WI38 (cell line): ENCODE data around the gene GLT1D1.

ENCODE experiments used
- H3K4me3 ChIP-seq: 2 replicates; pipeline ENCODE4 v1.5.1; 2011; ENCODE audit warnings: low read depth, mild to moderate bottlenecking, control low read depth, low read length
- TF ChIP-seq, protein P1 (sequence below): IDR thresholded peaks from 2 replicates; pipeline ENCODE4 v1.5.1; 2012; ENCODE audit warnings: low read depth, mild to moderate bottlenecking, control low read depth, low read length

The GLT1D1 gene

DNA sequence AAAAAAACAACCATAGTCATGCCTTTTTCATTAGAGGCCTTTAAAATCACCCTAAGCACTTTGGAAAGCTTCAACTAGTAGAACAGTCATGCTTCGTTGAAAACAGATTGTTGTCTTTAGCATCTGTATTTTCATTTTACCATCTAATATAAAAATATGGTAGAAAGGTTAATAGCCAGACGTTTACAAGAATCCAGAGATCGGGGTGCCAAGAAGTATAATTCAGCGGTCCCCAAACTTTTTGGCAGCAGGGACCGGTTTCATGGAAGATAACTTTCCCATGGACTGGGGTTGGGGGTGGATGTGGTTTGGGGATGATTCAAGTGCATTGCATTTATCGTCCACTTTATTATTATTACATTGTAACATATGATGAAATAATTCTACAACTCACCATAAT, 138.4 kb downstream of the GLT1D1 start:
- TF ChIP-seq, protein P1, sequence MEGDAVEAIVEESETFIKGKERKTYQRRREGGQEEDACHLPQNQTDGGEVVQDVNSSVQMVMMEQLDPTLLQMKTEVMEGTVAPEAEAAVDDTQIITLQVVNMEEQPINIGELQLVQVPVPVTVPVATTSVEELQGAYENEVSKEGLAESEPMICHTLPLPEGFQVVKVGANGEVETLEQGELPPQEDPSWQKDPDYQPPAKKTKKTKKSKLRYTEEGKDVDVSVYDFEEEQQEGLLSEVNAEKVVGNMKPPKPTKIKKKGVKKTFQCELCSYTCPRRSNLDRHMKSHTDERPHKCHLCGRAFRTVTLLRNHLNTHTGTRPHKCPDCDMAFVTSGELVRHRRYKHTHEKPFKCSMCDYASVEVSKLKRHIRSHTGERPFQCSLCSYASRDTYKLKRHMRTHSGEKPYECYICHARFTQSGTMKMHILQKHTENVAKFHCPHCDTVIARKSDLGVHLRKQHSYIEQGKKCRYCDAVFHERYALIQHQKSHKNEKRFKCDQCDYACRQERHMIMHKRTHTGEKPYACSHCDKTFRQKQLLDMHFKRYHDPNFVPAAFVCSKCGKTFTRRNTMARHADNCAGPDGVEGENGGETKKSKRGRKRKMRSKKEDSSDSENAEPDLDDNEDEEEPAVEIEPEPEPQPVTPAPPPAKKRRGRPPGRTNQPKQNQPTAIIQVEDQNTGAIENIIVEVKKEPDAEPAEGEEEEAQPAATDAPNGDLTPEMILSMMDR, result no peak
- no peak overlapping the region for H3K4me3 ChIP-seq

DNA sequence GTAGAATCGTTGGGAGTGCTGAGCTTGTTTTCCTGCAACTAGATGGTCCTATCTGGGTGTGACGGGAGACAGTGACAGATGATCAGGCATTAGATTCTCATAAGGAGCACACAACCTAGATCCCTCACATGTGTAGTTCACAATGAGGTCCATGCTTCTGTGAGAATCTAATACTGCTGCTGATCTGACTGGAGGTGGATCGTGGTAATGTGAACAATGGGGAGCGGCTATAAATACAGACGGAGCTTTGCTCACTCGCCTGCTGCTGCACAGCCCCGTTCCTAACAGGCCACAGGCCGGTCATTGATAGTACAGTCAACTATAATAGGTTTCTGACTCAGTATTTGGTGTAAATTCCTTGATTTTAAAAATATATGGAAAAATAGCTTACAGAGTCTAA, 138.8 kb downstream of the GLT1D1 start:
- TF ChIP-seq, protein P1, result no peak
- no peak overlapping the region for H3K4me3 ChIP-seq

DNA sequence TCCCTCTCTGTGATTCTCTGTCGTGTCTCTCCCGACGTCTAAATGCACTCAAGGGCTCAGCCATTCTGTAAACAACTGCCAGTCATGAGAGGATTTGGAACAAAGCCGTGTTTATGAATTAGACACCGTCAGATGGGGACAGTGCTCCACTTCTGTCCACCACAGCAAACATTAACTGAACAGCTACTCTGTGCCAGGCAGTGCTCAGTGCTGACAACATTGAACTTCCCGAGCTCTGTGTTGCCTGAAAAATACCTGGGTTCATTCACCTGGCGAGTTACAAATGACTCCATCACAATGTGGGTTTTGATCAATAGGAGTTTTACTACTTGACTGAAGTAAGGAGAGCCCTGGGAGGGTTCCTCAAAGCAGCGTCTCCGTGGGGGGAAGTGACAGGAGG, 139.3 kb downstream of the GLT1D1 start:
- TF ChIP-seq, protein P1, result no peak
- no peak overlapping the region for H3K4me3 ChIP-seq

DNA sequence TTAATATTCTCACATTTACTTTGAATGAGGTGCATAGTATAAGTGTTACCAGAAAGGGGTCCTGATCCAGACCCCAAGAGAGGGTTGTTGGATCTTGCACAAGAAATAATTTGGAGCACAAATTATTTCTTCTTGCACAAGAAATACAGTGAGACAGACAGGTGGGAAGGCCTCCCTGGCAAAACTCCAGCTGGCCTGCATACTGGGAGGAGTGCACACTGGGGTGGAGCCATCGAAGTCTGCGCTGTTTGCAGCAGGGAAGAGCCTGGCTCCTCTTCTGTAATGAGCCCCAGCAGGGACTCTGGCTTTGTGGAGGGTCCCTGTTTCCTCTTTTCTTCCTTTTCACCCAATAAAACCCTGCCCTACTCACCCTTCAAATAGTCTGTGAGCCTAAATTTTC, 141.6 kb downstream of the GLT1D1 start:
- no peak overlapping the region for H3K4me3 ChIP-seq
- TF ChIP-seq, protein P1, result no peak

DNA sequence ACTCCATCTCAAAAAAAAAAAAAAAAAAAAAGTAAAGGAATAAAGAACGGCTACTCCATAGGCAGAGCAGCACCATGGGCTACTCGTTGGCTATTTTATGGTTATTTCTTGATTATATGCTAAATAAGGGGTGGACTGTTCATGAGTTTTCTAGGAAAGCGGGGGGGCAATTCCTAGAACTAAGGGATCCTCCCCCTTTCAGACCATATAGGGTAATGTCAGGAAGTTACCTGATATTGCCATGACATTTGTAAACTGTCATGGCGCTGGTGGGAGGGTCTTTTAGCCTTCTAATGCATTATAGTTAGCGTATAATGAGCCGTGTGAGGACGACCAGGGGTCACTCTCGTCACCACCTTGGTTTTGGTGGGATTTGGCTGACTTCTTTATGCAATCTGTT, 142.3 kb downstream of the GLT1D1 start:
- no peak overlapping the region for H3K4me3 ChIP-seq
- TF ChIP-seq, protein P1, result no peak

DNA sequence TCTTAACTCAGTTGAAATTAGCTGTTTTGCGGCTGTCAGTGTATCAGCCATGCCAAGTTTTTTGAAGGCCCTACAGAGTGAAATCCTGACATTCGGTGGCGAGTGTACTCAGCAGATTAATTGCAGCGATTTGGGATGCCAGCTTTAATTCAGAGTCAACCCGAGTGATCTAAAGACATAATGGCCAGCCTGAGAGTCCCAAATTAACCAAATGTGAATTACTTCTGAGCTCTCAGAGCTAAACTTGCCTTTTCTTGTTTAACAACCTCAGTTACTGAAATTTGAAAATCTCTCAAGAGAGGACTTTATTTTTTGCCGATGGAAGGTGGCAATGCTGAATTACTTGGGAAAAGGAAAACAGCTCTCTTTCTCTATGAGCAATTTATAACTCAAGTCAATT, 148.5 kb downstream of the GLT1D1 start:
- TF ChIP-seq, protein P1, result no peak
- H3K4me3 ChIP-seq, result no peak overlapping the region

DNA sequence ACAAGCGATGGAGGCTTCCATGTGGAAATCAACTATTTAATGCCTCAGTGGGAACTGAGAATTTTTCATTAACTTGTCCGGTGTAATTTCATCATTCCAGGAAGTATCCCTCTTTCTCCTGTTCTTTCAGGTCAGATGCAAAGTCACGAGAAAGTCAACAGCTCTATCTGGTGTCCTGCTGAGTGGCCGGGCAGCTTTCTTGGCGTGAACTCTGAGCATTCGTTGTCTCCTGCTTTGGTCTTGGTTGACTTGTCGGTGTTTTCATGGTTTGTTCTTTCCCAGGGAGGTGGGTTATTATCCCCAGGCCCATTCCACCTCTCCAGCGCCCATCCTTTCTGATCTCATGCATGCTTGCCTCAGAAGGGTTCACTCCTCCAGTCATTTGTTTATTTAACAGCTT, 149.1 kb downstream of the GLT1D1 start:
- H3K4me3 ChIP-seq, result no peak overlapping the region
- TF ChIP-seq, protein P1, result no peak
